ENCODE data around the gene EVA1B. TPM values are rescaled to one million over a fixed set of nuclear protein-coding genes. Genes with fewer than 3 reads are reported as not detected.

The EVA1B gene
- total and polyA plus RNA-seq, 2 donors from 2014 or later, result 31.8 to 91.8 TPM

GRCh38 chr1:36309397-36309796 is 14.0 kb downstream of the EVA1B start:
- no peak overlapping the region for H3K4me3 ChIP-seq (ENCODE audit: low read length in 3 of 3)
- DNase-seq (no peak), FAIRE-seq (no peak)
- peaks cover 0 to 11% (median 10%) of the 10 kb centered on the region in 3 donors for H3K4me1 ChIP-seq (ENCODE audit: control insufficient read depth in 2 of 3, insufficient read depth in 2 of 3, low read depth in 1 of 3, low read length in 3 of 3)
- no peaks in the 10 kb centered on the region for H3K9me3 ChIP-seq (ENCODE audit: control insufficient read depth in 2 of 3, insufficient read depth in 1 of 3, low read length in 3 of 3)
- TF ChIP-seq, protein P1, sequence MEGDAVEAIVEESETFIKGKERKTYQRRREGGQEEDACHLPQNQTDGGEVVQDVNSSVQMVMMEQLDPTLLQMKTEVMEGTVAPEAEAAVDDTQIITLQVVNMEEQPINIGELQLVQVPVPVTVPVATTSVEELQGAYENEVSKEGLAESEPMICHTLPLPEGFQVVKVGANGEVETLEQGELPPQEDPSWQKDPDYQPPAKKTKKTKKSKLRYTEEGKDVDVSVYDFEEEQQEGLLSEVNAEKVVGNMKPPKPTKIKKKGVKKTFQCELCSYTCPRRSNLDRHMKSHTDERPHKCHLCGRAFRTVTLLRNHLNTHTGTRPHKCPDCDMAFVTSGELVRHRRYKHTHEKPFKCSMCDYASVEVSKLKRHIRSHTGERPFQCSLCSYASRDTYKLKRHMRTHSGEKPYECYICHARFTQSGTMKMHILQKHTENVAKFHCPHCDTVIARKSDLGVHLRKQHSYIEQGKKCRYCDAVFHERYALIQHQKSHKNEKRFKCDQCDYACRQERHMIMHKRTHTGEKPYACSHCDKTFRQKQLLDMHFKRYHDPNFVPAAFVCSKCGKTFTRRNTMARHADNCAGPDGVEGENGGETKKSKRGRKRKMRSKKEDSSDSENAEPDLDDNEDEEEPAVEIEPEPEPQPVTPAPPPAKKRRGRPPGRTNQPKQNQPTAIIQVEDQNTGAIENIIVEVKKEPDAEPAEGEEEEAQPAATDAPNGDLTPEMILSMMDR (IDR thresholded peaks at IDR 0.05; ENCODE audit: borderline replicate concordance, extremely low read depth, insufficient read depth), result no peak
- intact Hi-C loops (cut with DNase I), result no loop called here
- H3K27ac ChIP-seq (ENCODE audit: low read depth in 2 of 2, low read length in 2 of 2), result no peak overlapping the region
- H3K27me3 ChIP-seq (ENCODE audit: control insufficient read depth, insufficient read depth, low read length), result no peaks in the 10 kb centered on the region
- no peak overlapping the region for H3K9ac ChIP-seq (ENCODE audit: low read length in 3 of 3)
- no peaks in the 10 kb centered on the region for H3K36me3 ChIP-seq (ENCODE audit: control insufficient read depth in 2 of 3, insufficient read depth in 3 of 3, low read length in 3 of 3)

DNA sequence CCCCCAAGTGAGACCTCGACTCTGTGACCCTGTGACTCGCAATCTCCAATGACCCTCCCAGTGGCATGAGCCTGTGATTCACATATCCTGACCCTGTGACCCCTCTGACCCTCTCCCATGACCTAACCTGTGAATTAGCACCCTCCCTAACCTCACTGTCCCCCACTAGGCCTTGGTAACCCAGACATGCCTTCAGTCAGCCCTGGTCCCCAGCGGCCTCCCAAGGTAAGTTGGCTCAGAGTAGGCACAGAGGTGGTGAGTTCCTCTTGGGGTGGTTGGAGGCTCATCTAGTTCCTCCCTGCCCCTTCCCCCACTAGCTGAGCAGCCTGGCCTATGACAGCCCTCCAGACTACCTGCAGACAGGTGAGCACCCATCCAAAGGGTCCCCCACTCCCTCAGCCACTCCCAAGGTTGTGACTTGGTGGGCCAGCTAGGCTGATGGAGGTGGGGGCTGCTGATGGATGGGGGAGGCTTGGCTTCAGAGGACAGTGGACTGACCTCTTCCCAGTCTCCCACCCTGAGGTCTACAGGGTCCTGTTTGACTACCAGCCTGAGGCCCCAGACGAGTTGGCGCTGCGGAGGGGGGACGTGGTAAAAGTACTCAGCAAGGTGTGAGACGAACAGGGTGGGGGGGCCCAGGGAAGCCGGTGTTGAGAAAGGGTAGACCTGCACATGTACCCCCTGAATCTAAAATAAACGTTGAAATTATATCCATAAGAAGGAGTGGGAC is 15.7 kb downstream of the EVA1B start:
- DNase-seq (peak in 2 of 5 donors; percentile 73 to 76), FAIRE-seq (no peak)
- intact Hi-C loops (cut with DNase I), result no loop called here
- Histone ChIP-seq H3K9ac (ENCODE audit: low read length in 3 of 3) (peak overlapping the region in 1 of 3 donors; percentile 67), H3K9me3 (ENCODE audit: control insufficient read depth in 2 of 3, insufficient read depth in 1 of 3, low read length in 3 of 3) (no peaks in the 10 kb centered on the region), H3K4me3 (ENCODE audit: low read length in 3 of 3) (peak overlapping the region; percentile 81 to 83 (median 82)), H3K36me3 (ENCODE audit: control insufficient read depth in 2 of 3, insufficient read depth in 3 of 3, low read length in 3 of 3) (peaks cover 0 to 6% (median 5%) of the 10 kb centered on the region in 3 donors), H3K27me3 (ENCODE audit: control insufficient read depth, insufficient read depth, low read length) (no peaks in the 10 kb centered on the region), H3K27ac (ENCODE audit: low read depth in 2 of 2, low read length in 2 of 2) (no peak overlapping the region), H3K4me1 (ENCODE audit: control insufficient read depth in 2 of 3, insufficient read depth in 2 of 3, low read depth in 1 of 3, low read length in 3 of 3) (peaks cover 0 to 11% (median 10%) of the 10 kb centered on the region in 3 donors)
- TF ChIP-seq, protein P1 (IDR thresholded peaks at IDR 0.05; ENCODE audit: borderline replicate concordance, extremely low read depth, insufficient read depth), result no peak

- Histone ChIP-seq H3K27me3 (ENCODE audit: control insufficient read depth, insufficient read depth, low read length) (no peaks in the 10 kb centered on the region), H3K4me3 (ENCODE audit: low read length in 3 of 3) (peak overlapping the region; percentile 81 to 83 (median 82)), H3K9ac (ENCODE audit: low read length in 3 of 3) (peak overlapping the region; percentile 65 to 68 (median 67)), H3K27ac (ENCODE audit: low read depth in 2 of 2, low read length in 2 of 2) (peak overlapping the region; percentile 51 to 86), H3K36me3 (ENCODE audit: control insufficient read depth in 2 of 3, insufficient read depth in 3 of 3, low read length in 3 of 3) (peaks cover 2 to 14% (median 10%) of the 10 kb centered on the region in 3 donors), H3K4me1 (ENCODE audit: control insufficient read depth in 2 of 3, insufficient read depth in 2 of 3, low read depth in 1 of 3, low read length in 3 of 3) (peaks cover 0 to 11% (median 10%) of the 10 kb centered on the region in 3 donors), H3K9me3 (ENCODE audit: control insufficient read depth in 2 of 3, insufficient read depth in 1 of 3, low read length in 3 of 3) (no peaks in the 10 kb centered on the region)
- peak; percentile 97 to 98 (median 97) for DNase-seq
- TF ChIP-seq, protein P1 (IDR thresholded peaks at IDR 0.05; ENCODE audit: borderline replicate concordance, extremely low read depth, insufficient read depth), result no peak
- no peak for FAIRE-seq
- intact Hi-C loops (cut with DNase I), result no loop called here
These were observed 16.5 kb downstream of the EVA1B start for GRCh38 chr1:36306902-36307456.

Measured in kidney (tissue), 14 donors.